ENCODE data around the gene PAPPA2.
"Not testable (repeated sequence)": the region's sequence is repeated elsewhere in the genome, so short reads cannot be mapped to it uniquely, and the experiment has no call there.

PAPPA2 gene

DNA sequence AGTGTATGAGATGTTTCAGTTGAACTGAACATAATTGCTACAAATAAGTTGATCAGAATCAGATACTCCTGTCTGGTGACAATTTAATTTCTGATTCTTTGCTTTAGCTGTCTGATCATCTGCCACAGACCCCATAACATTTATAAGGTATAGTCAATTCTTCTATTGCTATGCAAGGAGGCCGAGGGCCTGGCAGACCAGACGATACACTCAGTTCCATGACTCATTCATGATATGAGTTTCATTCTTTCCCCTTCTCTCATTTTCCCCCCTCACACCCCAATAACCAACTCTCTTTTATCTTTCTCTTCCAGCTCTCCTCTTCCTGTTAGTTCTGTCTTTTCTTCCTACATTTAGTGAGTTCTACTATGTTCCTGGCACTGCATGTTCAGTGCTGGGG is 236.8 kb downstream of the PAPPA2 start:
- no peak for DNase-seq

- no peak for DNase-seq
Observed at GRCh38 chr1:176701151-176701866, 238.3 kb downstream of the PAPPA2 start.

GRCh38 chr1:176702901-176703300 is 239.9 kb downstream of the PAPPA2 start:
- no peak for DNase-seq

GRCh38 chr1:176705585-176705984 is 242.6 kb downstream of the PAPPA2 start:
- DNase-seq: no peak

GRCh38 chr1:176717066-176717750 is 254.2 kb downstream of the PAPPA2 start:
- no peak for DNase-seq

DNA sequence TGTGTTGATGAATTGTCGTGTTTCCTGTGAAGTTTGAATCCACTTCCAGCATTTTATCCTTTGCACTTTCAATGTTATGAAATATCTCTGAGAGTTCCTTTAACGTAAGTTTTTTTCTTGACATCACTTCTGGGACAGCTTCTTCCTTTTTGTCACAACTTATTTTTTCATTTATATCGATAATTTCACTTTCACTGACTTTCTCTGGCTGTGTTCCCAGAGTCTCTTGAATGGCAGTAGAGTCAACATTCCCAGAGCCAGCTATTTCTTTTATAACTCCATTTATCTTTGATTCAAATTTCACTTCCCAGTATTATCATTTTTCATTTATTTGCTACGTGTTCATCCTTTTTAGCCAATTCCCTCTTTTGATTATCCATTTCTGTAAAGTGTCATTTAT is 256.5 kb downstream of the PAPPA2 start:
- no peak for DNase-seq

GRCh38 chr1:176720838-176721237 is 257.9 kb downstream of the PAPPA2 start:
- DNase-seq: no peak

GRCh38 chr1:176733661-176734060 is 270.7 kb downstream of the PAPPA2 start:
- no peak for DNase-seq

- no peak for DNase-seq
Observed at GRCh38 chr1:176735201-176735600, 272.2 kb downstream of the PAPPA2 start.

DNA sequence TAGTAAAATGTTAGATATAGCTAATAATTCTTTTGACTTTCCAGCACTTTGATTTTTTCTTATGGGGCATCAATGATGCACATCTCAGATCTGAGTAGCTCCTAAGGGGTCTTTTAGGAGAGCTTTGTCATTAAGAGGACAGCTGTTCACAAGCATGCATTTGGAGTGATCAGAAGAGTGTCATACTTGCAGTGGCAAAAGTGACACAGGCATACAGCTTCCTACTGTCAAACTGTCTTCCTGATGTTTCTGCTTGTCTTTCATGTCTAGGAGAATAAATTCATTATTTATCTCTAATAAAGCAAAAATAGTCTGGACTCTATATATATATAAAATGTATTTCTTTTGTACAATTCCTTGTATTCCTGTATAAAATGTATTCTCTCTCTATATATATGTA is 273.0 kb downstream of the PAPPA2 start:
- no peak for DNase-seq

- no peak for DNase-seq
Observed at GRCh38 chr1:176741181-176741580, 278.2 kb downstream of the PAPPA2 start.

DNA sequence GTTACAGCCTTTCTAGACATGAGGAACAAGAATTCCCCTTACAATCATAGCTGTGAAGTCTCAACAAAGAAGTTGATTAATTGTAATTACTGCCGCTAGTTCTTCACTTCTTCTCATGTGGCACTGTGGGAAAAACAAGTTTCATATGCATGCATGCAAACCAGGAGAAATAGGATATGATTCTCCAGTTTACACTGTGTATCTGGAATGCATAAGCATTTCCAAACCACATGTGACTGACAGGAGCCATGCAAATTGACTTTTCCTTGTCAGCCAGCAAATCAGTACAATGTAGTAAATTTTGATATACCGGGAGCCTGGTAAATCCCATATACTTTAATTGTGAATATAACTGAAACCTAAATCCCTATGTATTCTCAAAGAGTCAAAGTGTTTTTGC is 279.3 kb downstream of the PAPPA2 start:
- no peak for DNase-seq

DNA sequence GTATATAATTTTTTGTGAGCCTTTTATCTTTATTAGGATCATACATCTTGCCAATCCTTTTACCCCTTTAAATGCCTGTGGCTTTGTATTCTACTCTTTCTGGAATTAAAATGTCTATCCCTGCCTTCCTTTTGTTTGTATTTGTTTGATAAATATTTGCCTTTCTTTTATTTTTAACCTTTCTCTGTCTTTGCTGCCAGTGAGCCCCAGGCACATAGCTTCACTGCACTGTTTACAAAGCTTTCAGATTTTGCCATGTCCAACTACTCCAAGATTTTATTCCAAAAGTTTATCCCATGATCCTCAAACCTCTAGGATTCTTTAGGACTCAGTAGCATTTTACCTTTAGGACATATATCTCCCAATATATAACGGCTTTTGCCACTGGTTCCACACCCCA is 281.2 kb downstream of the PAPPA2 start:
- no peak for DNase-seq

DNA sequence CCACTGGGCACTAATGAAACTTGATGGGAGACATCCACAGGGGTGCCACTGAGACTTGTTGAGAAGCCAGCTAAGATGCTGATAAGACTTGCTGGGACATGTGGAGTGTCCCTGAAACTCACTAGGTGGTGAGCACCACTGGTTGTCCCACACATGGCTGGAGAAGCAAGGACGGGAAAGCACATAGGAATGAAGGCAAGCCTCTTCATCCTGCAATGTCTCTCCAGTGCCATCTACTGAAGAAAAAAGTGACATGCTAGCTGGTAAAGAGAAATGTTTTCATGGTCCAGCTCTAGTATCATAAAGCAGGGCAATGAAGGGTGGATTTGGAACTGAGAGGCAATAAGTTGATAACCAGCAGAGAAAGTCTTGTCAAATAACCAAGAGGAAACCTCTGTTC is 283.0 kb downstream of the PAPPA2 start:
- DNase-seq: no peak

DNA sequence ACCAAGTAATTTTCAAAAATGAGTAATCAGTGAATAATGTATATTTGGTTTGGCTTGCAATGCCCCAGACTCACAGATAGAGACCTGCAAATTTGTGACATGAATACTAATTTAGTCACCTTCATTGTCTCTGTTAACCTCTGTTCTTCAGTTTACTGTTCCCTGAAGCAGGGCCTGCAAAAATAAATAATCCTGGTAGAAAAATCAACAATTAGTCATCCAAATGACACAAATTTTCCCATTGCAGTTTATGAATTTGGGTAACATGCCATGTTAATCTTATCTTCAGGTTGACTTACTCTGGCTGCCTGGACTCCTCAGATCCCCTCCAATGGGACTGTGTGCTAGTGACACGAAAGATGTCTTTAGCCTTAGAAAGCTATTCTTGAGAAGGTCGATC is 289.5 kb downstream of the PAPPA2 start:
- DNase-seq: no peak

- DNase-seq: no peak
Observed at GRCh38 chr1:176754676-176755075, 291.7 kb downstream of the PAPPA2 start.

GRCh38 chr1:176756817-176757216 is 293.8 kb downstream of the PAPPA2 start:
- DNase-seq: not testable (repeated sequence)

- DNase-seq: no peak
Observed at GRCh38 chr1:176765608-176766007, 302.6 kb downstream of the PAPPA2 start.

DNA sequence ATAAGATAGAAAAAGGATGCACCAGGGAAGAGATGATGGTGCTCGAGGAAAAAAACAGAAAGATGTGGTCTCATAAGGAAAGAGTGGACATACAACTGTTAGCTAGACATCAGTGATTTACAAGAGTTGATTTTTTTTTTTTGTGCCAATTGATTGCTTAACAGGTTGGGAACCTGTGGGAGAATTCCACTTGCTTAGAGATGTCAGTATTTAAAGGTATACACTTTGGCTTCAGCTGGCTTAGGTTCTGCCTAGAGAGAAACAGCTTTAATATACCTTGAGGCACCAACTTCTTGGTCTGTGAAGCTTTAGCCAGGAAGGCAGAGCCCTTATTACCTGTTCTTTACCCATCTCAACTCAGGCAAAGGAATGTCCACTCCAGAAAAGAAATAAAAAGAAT is 303.8 kb downstream of the PAPPA2 start:
- no peak for DNase-seq

DNA sequence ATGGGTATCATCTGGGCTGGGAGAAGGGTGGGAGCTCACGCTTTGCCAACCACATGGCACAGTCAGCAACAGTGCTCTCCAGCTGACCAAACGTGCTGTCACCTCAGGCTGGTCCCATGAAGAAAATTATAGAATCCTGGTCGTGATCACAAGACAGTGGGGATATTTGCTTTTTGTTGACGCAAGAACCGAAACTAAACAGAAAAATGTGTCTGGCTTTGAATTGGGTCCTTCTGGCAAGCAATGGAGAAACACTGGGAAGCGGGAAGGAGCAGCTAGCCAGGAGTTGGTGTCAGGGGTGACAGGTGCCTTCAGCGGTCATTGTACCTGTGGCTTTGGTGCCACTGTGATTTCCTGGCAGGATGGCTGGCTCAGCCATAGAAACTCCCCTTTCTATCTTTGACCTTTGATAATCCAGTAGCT is 304.8 kb downstream of the PAPPA2 start:
- no peak for DNase-seq

GRCh38 chr1:176768532-176768931 is 305.6 kb downstream of the PAPPA2 start:
- DNase-seq: no peak

DNA sequence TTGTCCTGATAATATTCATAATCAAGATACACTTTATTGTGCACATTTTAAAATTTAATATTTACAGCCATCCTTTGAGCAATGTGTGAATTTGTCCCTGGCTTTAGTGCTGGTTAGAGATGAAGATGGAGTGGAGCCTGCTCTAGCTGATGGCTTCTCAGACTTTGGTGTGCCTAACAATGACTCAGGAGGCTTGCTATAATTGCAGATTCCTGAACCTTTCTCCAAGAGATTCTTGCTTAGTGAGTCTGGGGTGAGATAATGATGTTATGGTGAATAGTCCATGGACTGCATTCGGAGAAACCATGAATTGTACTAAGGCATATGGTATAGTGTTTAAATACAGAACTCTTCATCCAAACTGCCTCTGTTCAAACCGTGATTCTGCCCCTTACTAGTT is 307.1 kb downstream of the PAPPA2 start:
- no peak for DNase-seq

DNA sequence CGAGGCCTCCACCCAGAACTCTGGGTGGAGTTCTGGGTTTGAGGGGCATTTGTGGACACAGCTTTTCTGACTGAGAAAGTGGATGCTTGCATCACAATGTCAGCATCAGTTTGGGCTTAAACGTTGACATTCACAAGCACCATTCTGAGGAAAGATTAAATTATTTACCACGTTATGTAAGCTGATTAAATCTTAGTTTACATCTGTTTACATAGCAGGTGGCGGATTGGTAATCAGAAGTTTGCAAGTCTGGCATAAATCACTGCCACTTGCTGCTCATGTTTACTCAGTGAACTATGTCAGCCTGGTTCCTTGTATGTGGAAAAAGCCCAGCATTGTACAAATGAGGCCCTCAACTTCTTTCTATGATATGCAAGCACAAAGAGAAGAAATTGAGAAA is 310.1 kb downstream of the PAPPA2 start:
- no peak for DNase-seq

DNA sequence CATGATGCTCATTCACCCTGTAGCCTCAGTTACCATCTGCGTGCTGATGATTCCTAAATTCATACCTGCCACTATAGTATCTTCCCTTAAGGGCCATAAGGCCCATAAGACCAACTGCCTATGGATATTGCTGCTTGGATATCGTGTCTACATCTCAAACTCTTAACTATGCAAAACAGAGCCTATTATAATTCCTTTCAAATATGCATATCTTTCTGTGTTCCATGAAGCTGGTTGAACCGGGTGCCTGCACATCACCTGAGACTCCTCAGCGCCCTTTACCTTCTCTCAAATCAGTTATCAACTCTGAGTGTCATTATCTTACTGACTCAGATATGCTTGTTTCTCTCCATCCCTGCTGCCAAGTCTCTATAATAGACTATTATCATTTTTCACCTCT is 311.2 kb downstream of the PAPPA2 start:
- DNase-seq: no peak

DNA sequence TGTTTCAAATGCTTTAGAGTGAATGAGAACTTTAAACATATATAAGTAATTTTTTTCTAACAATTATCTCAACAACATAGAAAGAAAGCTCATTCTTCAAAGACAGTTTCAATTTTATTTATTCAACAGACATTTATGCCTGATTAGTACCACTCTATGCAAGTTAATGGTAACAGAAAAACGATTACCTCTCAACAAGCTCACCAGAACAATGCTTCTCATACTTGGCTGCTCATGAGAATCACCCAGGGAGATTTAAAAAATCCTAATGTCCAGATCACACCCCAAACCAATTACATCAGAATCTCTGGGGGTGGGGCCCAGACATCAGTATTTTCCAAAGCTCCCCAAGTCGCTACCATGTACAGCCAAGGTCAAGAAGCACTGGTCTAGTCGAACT is 312.4 kb downstream of the PAPPA2 start:
- DNase-seq: no peak

Data from activated CD4-positive, alpha-beta T cell treated with anti-CD3 and anti-CD28 coated beads, Interleukin-2, amount 50 U/mL, for 16 hours (primary cell).